ENCODE measurements around the gene KCNJ13. TPM values are rescaled to one million over a fixed set of nuclear protein-coding genes. Genes with fewer than 3 reads are reported as not detected.

KCNJ13 gene
- total RNA-seq, 2 donors from 2014 or later: not detected

DNA sequence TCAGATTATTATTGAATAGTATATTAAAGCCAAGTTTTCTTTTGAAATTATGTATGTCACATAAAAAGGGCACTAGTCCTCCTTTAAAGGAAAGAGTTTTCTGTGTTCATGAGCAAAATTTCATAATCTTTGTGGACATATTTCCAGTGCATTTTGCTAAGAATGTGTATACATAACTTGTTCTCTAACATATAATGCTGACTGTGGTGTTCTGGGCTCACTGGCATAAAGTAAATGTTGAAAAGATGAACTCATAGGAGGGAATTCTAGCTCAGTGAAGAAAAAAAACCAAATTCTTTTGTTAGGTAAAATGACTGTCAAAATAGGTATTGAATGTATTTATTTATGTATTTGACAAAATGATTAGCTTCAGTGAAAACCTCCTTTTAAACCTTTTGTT, 6.2 kb downstream of the KCNJ13 start:
- Histone ChIP-seq H3K4me1 (no peaks in the 10 kb centered on the region), H3K27ac (no peak overlapping the region), H3K9me3 (no peaks in the 10 kb centered on the region), H3K36me3 (peaks cover 25% of the 10 kb centered on the region), H3K27me3 (no peaks in the 10 kb centered on the region), H3K4me3 (no peak overlapping the region)
- TF ChIP-seq, protein P1, sequence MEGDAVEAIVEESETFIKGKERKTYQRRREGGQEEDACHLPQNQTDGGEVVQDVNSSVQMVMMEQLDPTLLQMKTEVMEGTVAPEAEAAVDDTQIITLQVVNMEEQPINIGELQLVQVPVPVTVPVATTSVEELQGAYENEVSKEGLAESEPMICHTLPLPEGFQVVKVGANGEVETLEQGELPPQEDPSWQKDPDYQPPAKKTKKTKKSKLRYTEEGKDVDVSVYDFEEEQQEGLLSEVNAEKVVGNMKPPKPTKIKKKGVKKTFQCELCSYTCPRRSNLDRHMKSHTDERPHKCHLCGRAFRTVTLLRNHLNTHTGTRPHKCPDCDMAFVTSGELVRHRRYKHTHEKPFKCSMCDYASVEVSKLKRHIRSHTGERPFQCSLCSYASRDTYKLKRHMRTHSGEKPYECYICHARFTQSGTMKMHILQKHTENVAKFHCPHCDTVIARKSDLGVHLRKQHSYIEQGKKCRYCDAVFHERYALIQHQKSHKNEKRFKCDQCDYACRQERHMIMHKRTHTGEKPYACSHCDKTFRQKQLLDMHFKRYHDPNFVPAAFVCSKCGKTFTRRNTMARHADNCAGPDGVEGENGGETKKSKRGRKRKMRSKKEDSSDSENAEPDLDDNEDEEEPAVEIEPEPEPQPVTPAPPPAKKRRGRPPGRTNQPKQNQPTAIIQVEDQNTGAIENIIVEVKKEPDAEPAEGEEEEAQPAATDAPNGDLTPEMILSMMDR (IDR thresholded peaks at IDR 0.05): no peak
- DNase-seq (ENCODE audit: low spot score): no peak

DNA sequence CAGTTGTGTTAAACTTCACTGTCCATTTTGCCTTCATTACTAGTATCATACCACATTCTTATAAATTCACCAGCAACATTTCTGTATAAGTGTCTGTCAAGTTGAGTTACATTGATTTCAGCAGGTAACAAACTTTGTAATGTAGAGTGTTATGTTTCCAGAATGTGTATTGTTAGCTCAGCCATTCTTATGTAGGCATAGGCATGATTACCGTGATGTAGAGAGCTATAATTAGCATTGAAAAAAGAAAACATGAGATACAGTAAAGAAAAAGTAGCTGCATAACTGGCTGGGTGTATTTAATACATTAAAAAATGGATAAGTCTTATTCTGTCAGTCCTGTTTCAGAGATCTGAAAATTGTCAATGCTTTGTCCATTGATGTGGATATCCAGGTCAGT, 8.5 kb downstream of the KCNJ13 start:
- H3K36me3 ChIP-seq: peaks cover 32% of the 10 kb centered on the region
- no peaks in the 10 kb centered on the region for H3K4me1 ChIP-seq
- TF ChIP-seq, protein P1 (IDR thresholded peaks at IDR 0.05): no peak
- no peaks in the 10 kb centered on the region for H3K9me3 ChIP-seq
- H3K27ac ChIP-seq: no peak overlapping the region
- no peak overlapping the region for H3K4me3 ChIP-seq
- DNase-seq (ENCODE audit: low spot score): no peak
- H3K27me3 ChIP-seq: no peaks in the 10 kb centered on the region

DNA sequence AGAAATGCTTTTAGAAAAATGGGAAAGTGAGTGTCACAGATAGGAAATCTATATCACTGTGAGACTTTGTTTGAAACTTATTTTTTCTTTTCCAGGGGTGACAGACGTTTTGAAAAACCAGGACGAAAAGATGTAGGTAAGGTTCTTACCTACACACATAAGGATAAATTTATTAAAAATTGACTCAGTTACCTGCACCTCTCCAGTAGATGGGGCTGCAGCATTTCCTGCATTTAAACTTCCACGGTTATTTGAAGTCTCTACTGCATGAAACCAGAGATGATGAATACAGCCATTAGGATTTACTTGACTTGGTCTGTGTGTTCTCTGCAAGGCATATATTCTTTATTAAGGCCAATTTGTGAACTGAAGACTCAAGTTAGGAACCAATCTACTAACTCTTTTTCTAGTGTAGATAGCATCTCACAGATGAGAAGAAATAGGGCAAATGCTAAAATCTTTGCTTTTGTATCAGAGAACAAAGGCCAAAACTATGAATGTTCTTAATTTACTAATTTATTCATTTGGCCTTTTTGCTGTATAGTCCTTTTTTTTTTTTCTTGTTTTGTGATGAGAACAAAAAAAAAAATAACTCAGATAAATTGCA, 15.0 kb downstream of the KCNJ13 start:
- H3K27ac ChIP-seq: no peak overlapping the region
- H3K36me3 ChIP-seq: peaks cover 37% of the 10 kb centered on the region
- no peaks in the 10 kb centered on the region for H3K27me3 ChIP-seq
- no peak overlapping the region for H3K4me3 ChIP-seq
- no peak for DNase-seq (ENCODE audit: low spot score)
- TF ChIP-seq, protein P1 (IDR thresholded peaks at IDR 0.05): peak; percentile 25 to 53
- no peaks in the 10 kb centered on the region for H3K9me3 ChIP-seq
- no peaks in the 10 kb centered on the region for H3K4me1 ChIP-seq

DNA sequence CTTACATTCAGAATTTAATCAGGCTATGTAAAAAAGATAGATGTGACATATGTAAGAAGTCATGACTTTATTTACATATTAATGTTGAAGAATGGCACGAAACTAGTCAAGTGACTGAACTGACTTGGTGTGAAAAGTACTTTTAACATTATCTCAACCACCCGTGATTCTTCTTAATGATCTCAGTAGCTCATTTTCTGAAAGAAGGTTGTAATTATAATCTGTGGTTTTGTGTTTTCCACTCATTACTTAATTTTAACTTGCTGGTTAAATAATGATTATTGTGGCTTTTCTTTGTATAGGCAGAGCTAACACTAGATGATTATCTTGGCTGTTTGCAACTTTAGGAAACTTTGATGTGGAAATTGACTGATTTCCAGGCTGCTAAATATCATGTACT, 18.5 kb downstream of the KCNJ13 start:
- Histone ChIP-seq H3K4me1 (no peaks in the 10 kb centered on the region), H3K4me3 (no peak overlapping the region), H3K9me3 (no peaks in the 10 kb centered on the region), H3K27ac (no peak overlapping the region), H3K36me3 (peaks cover 32% of the 10 kb centered on the region), H3K27me3 (no peaks in the 10 kb centered on the region)
- TF ChIP-seq, protein P1 (IDR thresholded peaks at IDR 0.05): no peak
- no peak for DNase-seq (ENCODE audit: low spot score)

DNA sequence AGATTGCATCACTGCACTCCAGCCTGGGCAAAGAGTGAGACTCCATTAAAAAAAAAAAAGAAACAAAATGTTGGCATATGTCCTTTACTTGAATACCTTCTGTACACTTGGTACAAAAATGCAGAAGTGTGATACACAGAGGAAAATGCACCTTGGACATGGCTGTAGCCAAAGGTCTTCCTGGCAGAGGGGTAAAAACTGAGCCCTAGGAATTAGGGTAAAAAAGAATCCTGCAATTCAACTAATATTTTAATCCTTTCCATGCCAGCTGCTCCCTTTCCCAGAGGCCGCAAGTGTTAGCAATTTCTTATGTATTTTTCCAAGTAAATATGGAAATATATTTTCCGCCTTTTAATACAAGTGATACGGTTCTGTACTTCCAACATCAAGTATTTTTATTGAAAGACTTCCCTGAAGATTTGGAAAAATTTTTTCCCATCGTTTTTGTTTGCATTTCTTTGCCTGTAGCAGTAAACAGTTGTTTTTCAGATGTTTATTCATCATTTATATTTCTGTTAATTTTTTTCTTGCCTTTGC, 26.2 kb downstream of the KCNJ13 start:
- Histone ChIP-seq H3K9me3 (no peaks in the 10 kb centered on the region), H3K4me3 (no peak overlapping the region), H3K27ac (no peak overlapping the region), H3K36me3 (peaks cover 35% of the 10 kb centered on the region), H3K4me1 (no peaks in the 10 kb centered on the region), H3K27me3 (no peaks in the 10 kb centered on the region)
- no peak for DNase-seq (ENCODE audit: low spot score)
- TF ChIP-seq, protein P1 (IDR thresholded peaks at IDR 0.05): no peak

DNA sequence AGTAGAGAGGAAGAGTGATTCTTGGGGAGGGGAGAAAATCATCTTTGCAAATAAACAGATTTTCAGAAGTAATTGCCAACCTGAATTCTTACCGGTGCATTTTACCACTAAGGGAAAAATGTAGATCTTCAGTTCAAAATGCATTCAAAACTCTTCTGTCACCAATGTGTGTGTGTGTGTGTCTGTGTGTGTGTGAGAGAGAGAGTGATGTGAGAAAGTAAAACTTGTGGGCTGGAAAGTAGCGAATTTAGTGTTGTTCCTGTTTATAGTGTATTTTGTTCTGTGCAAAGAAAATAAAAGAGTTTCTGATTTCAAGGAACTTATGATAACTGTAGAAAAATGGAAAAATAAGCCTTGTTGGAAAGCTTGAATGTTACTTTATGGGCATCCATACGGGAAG, 27.0 kb downstream of the KCNJ13 start:
- no peak overlapping the region for H3K27ac ChIP-seq
- no peaks in the 10 kb centered on the region for H3K9me3 ChIP-seq
- DNase-seq (ENCODE audit: low spot score): no peak
- no peaks in the 10 kb centered on the region for H3K27me3 ChIP-seq
- peaks cover 38% of the 10 kb centered on the region for H3K36me3 ChIP-seq
- H3K4me1 ChIP-seq: no peaks in the 10 kb centered on the region
- TF ChIP-seq, protein P1 (IDR thresholded peaks at IDR 0.05): no peak
- H3K4me3 ChIP-seq: no peak overlapping the region
